Loucy (cell line): Measurements from ENCODE around the gene ATAT1.

Experiments
- H2AFZ ChIP-seq: fragments of 200-600 bp; sonication (generic); 2 replicates; pipeline ENCODE4 v1.6.0; 2016; ENCODE audit warnings: antibody characterized with exemption, mild to moderate bottlenecking, low read length, moderate library complexity
- H3F3A ChIP-seq: fragments of 200-600 bp; 2 replicates; pipeline ENCODE4 v1.6.0; 2016; ENCODE audit warnings: antibody characterized with exemption, low read depth, mild to moderate bottlenecking
- H3K27me3 ChIP-seq: fragments of 200-600 bp; sonication (generic); 2 replicates; pipeline ENCODE4 v1.6.1; 2014; ENCODE audit warnings: low read length, mild to moderate bottlenecking; ENCODE audit not compliant: insufficient read depth, poor library complexity, severe bottlenecking
- H3K36me3 ChIP-seq: fragments of 200-600 bp; sonication (generic); 2 replicates; pipeline ENCODE4 v1.6.1; 2016; ENCODE audit warnings: low read length; ENCODE audit not compliant: insufficient read depth
- H3K4me1 ChIP-seq: fragments of 200-600 bp; sonication (generic); 2 replicates; pipeline ENCODE4 v1.5.1; 2014; ENCODE audit warnings: low read length, mild to moderate bottlenecking; ENCODE audit not compliant: insufficient read depth, poor library complexity, severe bottlenecking
- H3K4me2 ChIP-seq: fragments of 200-600 bp; sonication (generic); 2 replicates; pipeline ENCODE4 v1.6.0; 2014; ENCODE audit warnings: antibody characterized with exemption, low read length, low read depth, mild to moderate bottlenecking; ENCODE audit not compliant: poor library complexity, severe bottlenecking
- H3K4me3 ChIP-seq: fragments of 200-600 bp; sonication (generic); 2 replicates; pipeline ENCODE4 v1.5.1; 2014; ENCODE audit warnings: low read length, mild to moderate bottlenecking, mixed read lengths; ENCODE audit not compliant: poor library complexity, severe bottlenecking
- H3K79me2 ChIP-seq: fragments of 200-600 bp; sonication (generic); 2 replicates; pipeline ENCODE4 v1.6.1; 2014; ENCODE audit warnings: low read length; ENCODE audit not compliant: insufficient read depth
- H3K9ac ChIP-seq: fragments of 200-600 bp; sonication (generic); 2 replicates; pipeline ENCODE4 v1.6.0; 2014; ENCODE audit warnings: mild to moderate bottlenecking, low read depth, low read length, moderate library complexity; ENCODE audit not compliant: poor library complexity, severe bottlenecking
- H3K9me2 ChIP-seq: fragments of 200-600 bp; sonication (generic); replicated peaks from 2 replicates; pipeline ENCODE4 v1.6.1; 2016; ENCODE audit warnings: low read depth, low read length, mixed read lengths
- H3K9me3 ChIP-seq: fragments of 200-600 bp; sonication (generic); 2 replicates; pipeline ENCODE4 v1.6.1; 2014; ENCODE audit warnings: mild to moderate bottlenecking, antibody characterized with exemption, low read length, low read depth; ENCODE audit not compliant: insufficient read depth
- H4K20me1 ChIP-seq: fragments of 200-600 bp; sonication (generic); 2 replicates; pipeline ENCODE4 v1.6.0; 2014; ENCODE audit warnings: antibody characterized with exemption, low read length, mild to moderate bottlenecking; ENCODE audit not compliant: insufficient read depth, poor library complexity, severe bottlenecking
- EZH2phosphoT487 ChIP-seq: fragments of 200-600 bp; IDR thresholded peaks from 2 replicates; pipeline ENCODE4 v1.6.1; 2018; ENCODE audit warnings: antibody characterized with exemption, mild to moderate bottlenecking, moderate library complexity, borderline replicate concordance
- TF ChIP-seq, protein P1 (sequence below): fragments of 200-600 bp; sonication (generic); conservative IDR thresholded peaks from 2 replicates; pipeline ENCODE4 v1.5.1; 2014; ENCODE audit warnings: mild to moderate bottlenecking, antibody characterized with exemption, low read length

The ATAT1 gene

DNA sequence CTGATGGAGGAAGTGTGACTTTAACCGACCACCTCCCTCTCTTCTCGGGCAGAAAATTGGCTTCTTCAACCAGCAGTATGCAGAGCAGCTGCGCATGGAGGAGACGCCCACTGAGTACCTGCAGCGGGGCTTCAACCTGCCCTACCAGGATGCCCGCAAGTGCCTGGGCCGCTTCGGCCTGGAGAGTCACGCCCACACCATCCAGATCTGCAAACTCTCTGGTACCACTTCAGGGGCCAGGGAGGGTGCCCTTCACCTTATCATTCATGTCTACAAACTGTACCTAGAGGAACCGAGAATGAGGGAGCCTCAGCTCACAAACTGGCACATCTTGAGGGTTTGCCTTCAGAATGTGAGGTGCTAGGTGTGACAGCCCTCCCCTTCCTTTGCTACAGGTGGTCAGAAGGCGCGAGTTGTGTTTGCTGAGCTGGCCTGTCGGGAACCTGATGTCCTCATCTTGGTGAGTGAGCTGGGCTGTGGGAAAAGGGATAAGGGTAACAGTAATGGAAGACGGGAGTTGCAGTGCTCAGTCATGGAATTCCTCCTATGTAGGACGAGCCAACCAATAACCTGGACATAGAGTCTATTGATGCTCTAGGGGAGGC lies 36.8 kb upstream of the ATAT1 start:
- Histone ChIP-seq H3K4me1 (no peaks in the 10 kb centered on the region), H3K9me3 (no peaks in the 10 kb centered on the region)

DNA sequence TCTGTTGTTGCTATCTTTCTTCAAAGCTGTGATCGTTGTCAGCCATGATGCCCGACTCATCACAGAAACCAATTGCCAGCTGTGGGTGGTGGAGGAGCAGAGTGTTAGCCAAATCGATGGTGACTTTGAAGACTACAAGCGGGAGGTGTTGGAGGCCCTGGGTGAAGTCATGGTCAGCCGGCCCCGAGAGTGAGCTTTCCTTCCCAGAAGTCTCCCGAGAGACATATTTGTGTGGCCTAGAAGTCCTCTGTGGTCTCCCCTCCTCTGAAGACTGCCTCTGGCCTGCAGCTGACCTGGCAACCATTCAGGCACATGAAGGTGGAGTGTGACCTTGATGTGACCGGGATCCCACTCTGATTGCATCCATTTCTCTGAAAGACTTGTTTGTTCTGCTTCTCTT lies 36.2 kb upstream of the ATAT1 start:
- peaks cover 13% of the 10 kb centered on the region for H4K20me1 ChIP-seq
- no peaks in the 10 kb centered on the region for H3F3A ChIP-seq
- no peaks in the 10 kb centered on the region for H3K27me3 ChIP-seq
- no peak overlapping the region for H2AFZ ChIP-seq
- no peak for TF ChIP-seq EZH2phosphoT487
- TF ChIP-seq, protein P1, sequence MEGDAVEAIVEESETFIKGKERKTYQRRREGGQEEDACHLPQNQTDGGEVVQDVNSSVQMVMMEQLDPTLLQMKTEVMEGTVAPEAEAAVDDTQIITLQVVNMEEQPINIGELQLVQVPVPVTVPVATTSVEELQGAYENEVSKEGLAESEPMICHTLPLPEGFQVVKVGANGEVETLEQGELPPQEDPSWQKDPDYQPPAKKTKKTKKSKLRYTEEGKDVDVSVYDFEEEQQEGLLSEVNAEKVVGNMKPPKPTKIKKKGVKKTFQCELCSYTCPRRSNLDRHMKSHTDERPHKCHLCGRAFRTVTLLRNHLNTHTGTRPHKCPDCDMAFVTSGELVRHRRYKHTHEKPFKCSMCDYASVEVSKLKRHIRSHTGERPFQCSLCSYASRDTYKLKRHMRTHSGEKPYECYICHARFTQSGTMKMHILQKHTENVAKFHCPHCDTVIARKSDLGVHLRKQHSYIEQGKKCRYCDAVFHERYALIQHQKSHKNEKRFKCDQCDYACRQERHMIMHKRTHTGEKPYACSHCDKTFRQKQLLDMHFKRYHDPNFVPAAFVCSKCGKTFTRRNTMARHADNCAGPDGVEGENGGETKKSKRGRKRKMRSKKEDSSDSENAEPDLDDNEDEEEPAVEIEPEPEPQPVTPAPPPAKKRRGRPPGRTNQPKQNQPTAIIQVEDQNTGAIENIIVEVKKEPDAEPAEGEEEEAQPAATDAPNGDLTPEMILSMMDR = no peak
- H3K9ac ChIP-seq = no peak overlapping the region
- peaks cover 66% of the 10 kb centered on the region; the same call in 1 of the 2 replicates for H3K36me3 ChIP-seq
- no peak overlapping the region for H3K4me3 ChIP-seq
- H3K4me2 ChIP-seq = no peak overlapping the region
- peaks cover 4% of the 10 kb centered on the region; the same call in 1 of the 2 replicates for H3K79me2 ChIP-seq
- no peaks in the 10 kb centered on the region for H3K9me3 ChIP-seq
- no peaks in the 10 kb centered on the region for H3K4me1 ChIP-seq
- H3K9me2 ChIP-seq = no peaks in the 10 kb centered on the region

More for the DNA sequence above, 36.8 kb upstream of the ATAT1 start:
- Histone ChIP-seq H2AFZ (no peak overlapping the region), H4K20me1 (peaks cover 13% of the 10 kb centered on the region), H3K9ac (no peak overlapping the region), H3K27me3 (no peaks in the 10 kb centered on the region), H3K4me3 (no peak overlapping the region), H3K79me2 (peaks cover 4% of the 10 kb centered on the region; the same call in 1 of the 2 replicates), H3K36me3 (peaks cover 72% of the 10 kb centered on the region; the same call in 1 of the 2 replicates), H3K4me2 (no peak overlapping the region), H3K9me2 (no peaks in the 10 kb centered on the region), H3F3A (no peaks in the 10 kb centered on the region)
- no peak for TF ChIP-seq EZH2phosphoT487

DNA sequence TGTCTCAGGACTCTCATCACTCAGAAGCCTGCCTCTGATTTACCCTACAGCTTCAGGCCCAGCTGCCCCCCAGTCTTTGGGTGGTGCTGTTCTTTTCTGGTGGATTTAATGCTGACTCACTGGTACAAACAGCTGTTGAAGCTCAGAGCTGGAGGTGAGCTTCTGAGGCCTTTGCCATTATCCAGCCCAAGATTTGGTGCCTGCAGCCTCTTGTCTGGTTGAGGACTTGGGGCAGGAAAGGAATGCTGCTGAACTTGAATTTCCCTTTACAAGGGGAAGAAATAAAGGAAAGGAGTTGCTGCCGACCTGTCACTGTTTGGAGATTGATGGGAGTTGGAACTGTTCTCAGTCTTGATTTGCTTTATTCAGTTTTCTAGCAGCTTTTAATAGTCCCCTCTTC lies 35.7 kb upstream of the ATAT1 start:
- H4K20me1 ChIP-seq = peaks cover 13% of the 10 kb centered on the region
- no peak overlapping the region for H3K4me2 ChIP-seq
- H3K27me3 ChIP-seq = no peaks in the 10 kb centered on the region
- H3K9me2 ChIP-seq = no peaks in the 10 kb centered on the region
- no peaks in the 10 kb centered on the region for H3K4me1 ChIP-seq
- H3F3A ChIP-seq = no peaks in the 10 kb centered on the region
- H3K9ac ChIP-seq = no peak overlapping the region
- no peak overlapping the region for H2AFZ ChIP-seq
- peaks cover 61% of the 10 kb centered on the region; the same call in 1 of the 2 replicates for H3K36me3 ChIP-seq
- H3K9me3 ChIP-seq = no peaks in the 10 kb centered on the region
- H3K4me3 ChIP-seq = no peak overlapping the region
- TF ChIP-seq, protein P1 = no peak
- no peak for TF ChIP-seq EZH2phosphoT487
- H3K79me2 ChIP-seq = peaks cover 4% of the 10 kb centered on the region; the same call in 1 of the 2 replicates

DNA sequence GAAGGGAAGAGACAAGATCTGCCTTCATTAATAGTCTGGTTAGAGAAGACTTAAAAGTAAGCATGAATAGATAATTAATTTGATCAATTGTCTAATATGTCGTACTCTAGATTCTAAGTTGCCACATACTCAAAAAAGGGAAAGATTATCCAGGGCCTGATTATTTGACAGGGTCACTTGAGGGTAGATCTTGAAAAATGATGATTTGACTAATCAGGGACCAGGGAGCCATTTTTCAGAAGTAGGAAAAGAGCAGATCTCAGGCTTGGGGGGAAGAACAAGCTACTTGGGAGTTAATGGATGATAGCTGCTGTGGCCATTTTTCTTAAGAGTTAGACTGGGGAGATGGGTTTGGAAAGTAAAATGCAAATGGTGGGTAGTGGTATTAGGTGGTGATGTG lies 34.4 kb upstream of the ATAT1 start:
- H2AFZ ChIP-seq = no peak overlapping the region
- no peaks in the 10 kb centered on the region for H3K4me1 ChIP-seq
- no peak for TF ChIP-seq EZH2phosphoT487
- peaks cover 13% of the 10 kb centered on the region for H4K20me1 ChIP-seq
- H3K4me3 ChIP-seq = no peak overlapping the region
- H3K36me3 ChIP-seq = peaks cover 48% of the 10 kb centered on the region; the same call in 1 of the 2 replicates
- H3K9ac ChIP-seq = no peak overlapping the region
- H3F3A ChIP-seq = no peaks in the 10 kb centered on the region
- H3K9me2 ChIP-seq = no peaks in the 10 kb centered on the region
- no peaks in the 10 kb centered on the region for H3K9me3 ChIP-seq
- H3K4me2 ChIP-seq = no peak overlapping the region
- peaks cover 4% of the 10 kb centered on the region; the same call in 1 of the 2 replicates for H3K79me2 ChIP-seq
- no peaks in the 10 kb centered on the region for H3K27me3 ChIP-seq
